ENCODE results near the gene BBS5. TPM values are rescaled to one million over a fixed set of nuclear protein-coding genes. Genes with fewer than 3 reads are reported as not detected.

Gene BBS5
- total RNA-seq, 4 donors from 2014 or later = 4.3 to 11.3 (median 6.0) TPM

GRCh38 chr2:169469952-169470572, 9.2 kb upstream of the BBS5 start:
- no peak for DNase-seq (ENCODE audit: low spot score)
- no peak for TF ChIP-seq CTCF (IDR thresholded peaks at IDR 0.05)
- ATAC-seq (ENCODE audit: low FRiP score) = no peak

DNA sequence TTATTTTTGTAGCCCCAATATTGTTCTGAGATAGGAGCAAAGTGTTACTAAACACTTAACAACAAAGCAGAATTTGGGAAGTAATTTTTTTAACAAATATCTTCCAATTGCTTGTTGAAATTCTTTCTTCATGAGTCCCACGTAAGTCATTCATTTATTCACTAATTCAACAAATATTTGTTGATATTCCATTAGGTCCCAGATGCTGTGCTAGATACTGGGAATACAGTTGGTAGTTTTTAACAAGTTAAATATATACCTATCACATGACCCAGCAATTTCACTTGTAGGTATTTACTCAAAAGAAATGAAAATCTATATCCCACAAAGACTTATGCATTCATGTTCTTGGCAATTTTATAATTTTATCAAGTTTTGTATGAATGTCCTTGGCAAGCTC, 7.0 kb upstream of the BBS5 start:
- TF ChIP-seq CTCF (IDR thresholded peaks at IDR 0.05) = no peak
- DNase-seq (ENCODE audit: low spot score) = no peak
- no peak for ATAC-seq (ENCODE audit: low FRiP score)

DNA sequence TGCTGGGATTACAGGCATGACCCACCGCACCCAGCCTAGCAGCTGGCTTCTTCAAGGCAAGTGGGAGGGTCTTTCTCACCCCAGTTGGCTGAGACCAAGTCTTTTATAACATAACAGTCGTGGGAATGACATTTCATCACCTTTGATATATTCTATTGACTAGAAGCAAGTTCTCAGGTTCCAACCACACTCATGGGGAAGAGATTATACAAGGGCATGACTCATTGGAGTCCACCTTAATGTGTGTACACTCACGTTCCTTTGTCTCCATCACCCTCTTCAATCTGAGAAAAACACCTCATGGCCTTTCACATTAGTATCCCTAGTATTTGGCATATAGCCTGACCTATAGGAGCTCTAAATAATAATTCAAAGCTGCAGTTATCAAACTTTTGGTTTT, 2.8 kb upstream of the BBS5 start:
- no peak for DNase-seq (ENCODE audit: low spot score)
- ATAC-seq (ENCODE audit: low FRiP score) = no peak
- no peak for TF ChIP-seq CTCF (IDR thresholded peaks at IDR 0.05)

DNA sequence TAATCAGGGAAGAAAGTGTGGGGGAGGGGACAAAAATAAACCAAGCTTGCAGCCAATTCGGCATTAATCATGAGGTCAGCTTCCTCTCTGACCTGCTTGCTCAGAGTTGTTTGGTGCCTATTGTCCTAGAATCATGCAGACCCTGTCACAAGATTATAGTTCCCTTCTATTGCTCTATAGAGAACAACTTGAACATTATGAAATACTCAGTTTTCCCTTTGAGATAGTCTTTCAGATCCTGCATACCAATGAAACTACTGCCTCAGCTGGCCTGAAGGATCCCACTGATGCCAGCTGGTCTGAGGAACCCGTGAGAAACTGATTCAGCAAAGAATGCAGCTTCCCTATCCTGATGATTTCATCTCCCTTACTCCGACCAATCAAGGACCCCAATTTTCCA, 955 bp upstream of the BBS5 start:
- no peak for TF ChIP-seq CTCF (IDR thresholded peaks at IDR 0.05)
- DNase-seq (ENCODE audit: low spot score) (no peak), ATAC-seq (ENCODE audit: low FRiP score) (no peak)

DNA sequence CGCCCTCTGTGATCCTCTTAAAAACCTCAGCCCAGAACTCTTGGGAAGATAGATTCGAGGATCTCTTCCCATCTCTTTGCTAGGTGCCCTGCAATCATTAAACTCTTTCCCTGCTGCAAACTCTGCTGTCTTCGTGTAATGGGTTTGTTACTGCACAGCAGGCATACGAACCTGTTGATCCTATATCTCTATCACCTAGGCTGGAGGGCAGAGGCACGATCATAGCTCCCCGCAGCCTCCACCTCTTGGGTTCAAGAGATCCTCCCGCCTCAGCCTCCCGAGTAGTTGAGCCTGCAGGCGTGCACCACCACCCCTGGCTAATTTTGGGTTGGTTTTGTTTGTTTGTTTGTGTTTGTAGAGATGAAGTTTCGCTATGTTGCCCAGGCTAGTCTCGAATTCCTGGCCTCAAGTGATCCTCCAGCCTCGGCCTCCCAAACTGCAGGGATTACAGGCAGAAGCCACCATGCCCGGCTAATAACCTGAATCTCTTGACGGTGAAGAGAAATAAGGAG, 493 bp upstream of the BBS5 start:
- no peak for DNase-seq (ENCODE audit: low spot score)
- no peak for TF ChIP-seq CTCF (IDR thresholded peaks at IDR 0.05)
- no peak for ATAC-seq (ENCODE audit: low FRiP score)

DNA sequence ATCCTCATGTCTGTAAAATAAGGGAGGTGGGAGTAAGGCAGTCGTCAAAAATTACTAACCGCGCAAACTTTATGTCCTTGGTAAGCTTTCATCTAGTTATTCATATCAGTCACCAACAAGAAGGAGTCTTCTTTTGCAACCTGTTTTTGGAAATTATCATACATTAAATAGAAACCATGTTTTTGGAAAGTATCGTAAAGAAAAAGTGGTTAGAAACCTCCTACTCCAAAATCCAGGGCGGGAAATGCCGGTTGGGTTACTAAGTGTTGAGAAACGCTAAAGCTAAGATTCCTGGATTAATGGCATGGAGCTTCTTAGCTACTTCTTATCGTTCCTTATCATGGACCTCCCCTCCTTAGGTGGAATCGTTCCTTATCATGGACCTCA, 778 bp downstream of the BBS5 start:
- no peak for DNase-seq (ENCODE audit: low spot score)

More for the DNA sequence above, 778 bp downstream of the BBS5 start:
- no peak for TF ChIP-seq CTCF (IDR thresholded peaks at IDR 0.05)
- ATAC-seq (ENCODE audit: low FRiP score) = no peak

All from omental fat pad (tissue), 4 donors.